Germinal center (tissue), 1 donor: ENCODE results near the gene VSTM2L.

Experiments used
- DNase-seq: peaks from one replicate; pipeline ENCODE4 v3.0.0; 2012; ENCODE audit warnings: mixed read lengths, low spot score

VSTM2L gene

GRCh38 chr20:37987602-37988290 is 84.8 kb downstream of the VSTM2L start:
- DNase-seq: no peak

DNA sequence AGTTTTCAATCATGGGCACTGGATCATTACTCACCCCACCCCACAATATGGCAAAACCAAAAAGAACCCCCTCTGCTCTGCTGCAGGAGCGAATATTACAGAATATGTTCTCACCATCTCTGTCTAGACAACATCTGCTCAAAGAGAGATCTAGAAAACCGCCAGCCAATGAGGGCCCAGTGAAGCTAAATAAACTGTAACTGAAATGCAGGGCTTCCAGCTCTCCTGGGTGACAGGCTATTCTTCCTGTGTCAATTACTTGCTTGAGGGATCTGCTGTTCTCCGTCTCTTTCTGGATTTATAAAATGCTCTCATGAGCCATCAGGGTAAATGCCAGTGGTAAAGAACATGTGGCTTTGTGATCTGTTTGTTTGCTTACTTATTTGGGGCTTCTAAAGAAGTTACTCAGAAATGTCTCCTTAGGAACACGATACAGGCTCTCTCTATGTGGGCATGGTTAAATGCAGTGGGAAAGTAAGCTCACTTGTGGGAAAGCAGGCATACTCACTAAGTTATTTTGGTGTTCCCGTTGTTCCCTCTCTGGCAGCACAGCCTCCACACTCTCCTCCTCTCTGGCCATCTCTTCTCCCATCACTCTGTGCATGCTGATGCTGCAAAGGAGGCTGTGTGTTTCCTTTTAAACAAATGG is 85.5 kb downstream of the VSTM2L start:
- DNase-seq: no peak

GRCh38 chr20:37989601-37990295 is 86.8 kb downstream of the VSTM2L start:
- DNase-seq: no peak

DNA sequence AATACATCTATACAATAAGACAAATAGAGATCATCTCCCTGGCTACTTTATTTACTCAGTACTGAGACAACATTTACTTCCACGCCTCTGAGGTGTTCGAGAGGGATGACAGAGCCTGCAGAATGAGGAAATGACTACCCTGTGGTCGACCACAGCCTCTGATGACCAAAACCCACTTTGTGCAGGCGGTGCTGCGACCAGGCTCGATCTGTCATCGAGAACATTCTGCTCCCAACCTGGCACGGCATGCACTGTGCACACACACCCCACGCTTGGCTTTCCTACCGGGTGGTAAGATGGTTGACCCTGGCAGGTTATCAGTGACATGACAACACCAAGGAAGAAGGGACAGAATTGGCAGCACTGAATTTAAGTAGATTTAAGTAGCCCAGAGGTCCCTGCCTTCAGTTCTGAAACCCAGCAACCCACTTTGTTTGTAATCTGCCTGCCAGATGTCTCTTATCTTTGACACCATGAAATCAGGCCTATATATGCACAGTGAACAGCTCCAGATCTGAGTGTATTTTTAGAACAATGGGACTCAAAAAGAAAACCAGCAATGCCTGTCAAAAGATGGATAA is 87.7 kb downstream of the VSTM2L start:
- peak; percentile 45 for DNase-seq

GRCh38 chr20:37991157-37991866 is 88.4 kb downstream of the VSTM2L start:
- no peak for DNase-seq

GRCh38 chr20:37991908-37992307 is 89.0 kb downstream of the VSTM2L start:
- DNase-seq: no peak

GRCh38 chr20:37992802-37993409 is 90.0 kb downstream of the VSTM2L start:
- peak; percentile 74 for DNase-seq

DNA sequence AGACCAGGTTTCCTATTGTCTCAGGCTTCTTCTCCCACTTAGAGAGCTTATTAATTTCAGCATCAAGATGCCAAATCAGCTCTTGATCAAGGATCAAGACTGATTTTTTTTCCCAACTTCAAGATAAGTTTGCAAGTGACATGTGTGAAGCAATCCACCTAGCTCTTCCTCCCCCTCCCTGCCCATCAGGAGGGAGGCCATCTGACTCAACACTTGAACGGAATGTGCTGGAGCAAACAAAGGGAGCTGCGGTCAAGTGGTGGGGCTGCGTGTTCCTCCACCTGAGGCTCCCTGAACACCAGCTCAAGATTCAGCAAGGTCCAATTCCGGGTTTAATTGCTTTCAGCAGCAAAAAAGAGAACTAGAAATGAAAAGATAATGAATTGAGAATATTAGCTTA is 91.6 kb downstream of the VSTM2L start:
- no peak for DNase-seq
